SJCRH30 (cell line): ENCODE data around the gene FAM120B. TPM values are rescaled to one million over a fixed set of nuclear protein-coding genes. Genes with fewer than 3 reads are reported as not detected.
A peak's percentile ranks its signal among the peaks of the same experiment; 100 is the strongest.

Experiments
- DNase-seq, 2 experiments: peaks; one replicate each; pipeline ENCODE4 v3.0.0-alpha.2; 2015 to 2020
- H3K27ac ChIP-seq: fragments of 250-450 bp; sonication (Bioruptor Pico); 2 replicates; pipeline ENCODE4 v1.5.1; 2020; ENCODE audit warnings: mild to moderate bottlenecking, moderate library complexity
- H3K27me3 ChIP-seq: fragments of 250-450 bp; sonication (Bioruptor Pico); 2 replicates; pipeline ENCODE4 v1.5.1; 2020; ENCODE audit warnings: mild to moderate bottlenecking, moderate library complexity
- H3K36me3 ChIP-seq: fragments of 250-450 bp; sonication (Bioruptor Pico); 2 replicates; pipeline ENCODE4 v1.5.1; 2020; ENCODE audit warnings: mild to moderate bottlenecking, moderate library complexity
- H3K4me1 ChIP-seq: fragments of 250-450 bp; sonication (Bioruptor Pico); 2 replicates; pipeline ENCODE4 v1.5.1; 2020; ENCODE audit warnings: mild to moderate bottlenecking, moderate library complexity
- H3K4me3 ChIP-seq: fragments of 250-450 bp; sonication (Bioruptor Pico); 2 replicates; pipeline ENCODE4 v1.5.1; 2020; ENCODE audit warnings: mild to moderate bottlenecking, moderate library complexity
- H3K9me3 ChIP-seq: fragments of 250-450 bp; sonication (Bioruptor Pico); replicated peaks from 2 replicates; pipeline ENCODE4 v1.5.1; 2020; ENCODE audit warnings: mild to moderate bottlenecking, moderate library complexity
- total RNA-seq: library from RNA; depleted of rRNA; stranded (reverse); fragments of >200 nt; shearing (Covaris generic); gene quantifications from 2 replicates; pipeline ENCODE4 v1.2.3, GENCODE V29; 2014

FAM120B gene
- total RNA-seq, 1 experiment from 2014 or later = 21.4 TPM

- no peak overlapping the region for H3K27ac ChIP-seq
- peaks cover 26% of the 10 kb centered on the region for H3K4me1 ChIP-seq
- peaks cover 7% of the 10 kb centered on the region; the same call in 1 of the 2 replicates for H3K9me3 ChIP-seq
- DNase-seq = no peak
- H3K27me3 ChIP-seq = no peaks in the 10 kb centered on the region
- no peaks in the 10 kb centered on the region for H3K36me3 ChIP-seq
- no peak overlapping the region for H3K4me3 ChIP-seq
Measured at GRCh38 chr6:170439366-170440361, 133.1 kb downstream of the FAM120B start.

- H3K36me3 ChIP-seq = no peaks in the 10 kb centered on the region
- DNase-seq = no peak
- no peaks in the 10 kb centered on the region for H3K27me3 ChIP-seq
- peaks cover 7% of the 10 kb centered on the region; the same call in 1 of the 2 replicates for H3K9me3 ChIP-seq
- peaks cover 31% of the 10 kb centered on the region for H3K4me1 ChIP-seq
- H3K27ac ChIP-seq = no peak overlapping the region
- no peak overlapping the region for H3K4me3 ChIP-seq
Measured at GRCh38 chr6:170440437-170440836, 133.9 kb downstream of the FAM120B start.

- Histone ChIP-seq H3K4me1 (peaks cover 35% of the 10 kb centered on the region), H3K27ac (no peak overlapping the region), H3K4me3 (no peak overlapping the region), H3K9me3 (peaks cover 2% of the 10 kb centered on the region; the same call in 1 of the 2 replicates), H3K27me3 (no peaks in the 10 kb centered on the region), H3K36me3 (no peaks in the 10 kb centered on the region)
- no peak for DNase-seq
Measured at GRCh38 chr6:170441316-170441715, 134.8 kb downstream of the FAM120B start.

- no peaks in the 10 kb centered on the region for H3K27me3 ChIP-seq
- peaks cover 30% of the 10 kb centered on the region for H3K4me1 ChIP-seq
- DNase-seq = no peak
- no peaks in the 10 kb centered on the region for H3K9me3 ChIP-seq
- no peak overlapping the region for H3K4me3 ChIP-seq
- no peak overlapping the region for H3K27ac ChIP-seq
- no peaks in the 10 kb centered on the region for H3K36me3 ChIP-seq
Measured at GRCh38 chr6:170442596-170442995, 136.0 kb downstream of the FAM120B start.

- no peaks in the 10 kb centered on the region for H3K27me3 ChIP-seq
- no peak overlapping the region for H3K27ac ChIP-seq
- no peaks in the 10 kb centered on the region for H3K36me3 ChIP-seq
- DNase-seq = no peak
- H3K4me1 ChIP-seq = peaks cover 24% of the 10 kb centered on the region
- H3K4me3 ChIP-seq = no peak overlapping the region
- no peaks in the 10 kb centered on the region for H3K9me3 ChIP-seq
Measured at GRCh38 chr6:170443151-170443662, 136.6 kb downstream of the FAM120B start.

GRCh38 chr6:170444056-170444591 is 137.6 kb downstream of the FAM120B start:
- no peak for DNase-seq
- H3K27ac ChIP-seq = no peak overlapping the region
- H3K9me3 ChIP-seq = no peaks in the 10 kb centered on the region
- H3K36me3 ChIP-seq = no peaks in the 10 kb centered on the region
- no peak overlapping the region for H3K4me3 ChIP-seq
- peaks cover 21% of the 10 kb centered on the region for H3K4me1 ChIP-seq
- H3K27me3 ChIP-seq = no peaks in the 10 kb centered on the region

GRCh38 chr6:170444811-170445211 is 138.3 kb downstream of the FAM120B start:
- no peak for DNase-seq
- Histone ChIP-seq H3K27ac (no peak overlapping the region), H3K4me1 (peaks cover 14% of the 10 kb centered on the region), H3K4me3 (peak overlapping the region; percentile 13; the same call in 1 of the 2 replicates), H3K36me3 (no peaks in the 10 kb centered on the region), H3K9me3 (no peaks in the 10 kb centered on the region), H3K27me3 (no peaks in the 10 kb centered on the region)

- H3K27me3 ChIP-seq = no peaks in the 10 kb centered on the region
- H3K9me3 ChIP-seq = no peaks in the 10 kb centered on the region
- peak overlapping the region; percentile 13; the same call in 1 of the 2 replicates for H3K4me3 ChIP-seq
- no peaks in the 10 kb centered on the region for H3K36me3 ChIP-seq
- H3K4me1 ChIP-seq = peaks cover 10% of the 10 kb centered on the region; the same call in 1 of the 2 replicates
- DNase-seq = peak; percentile 34 to 50
- H3K27ac ChIP-seq = no peak overlapping the region
Measured at GRCh38 chr6:170445487-170445886, 138.9 kb downstream of the FAM120B start.

GRCh38 chr6:170445971-170446370 is 139.4 kb downstream of the FAM120B start:
- H3K9me3 ChIP-seq = no peaks in the 10 kb centered on the region
- no peaks in the 10 kb centered on the region for H3K27me3 ChIP-seq
- H3K4me3 ChIP-seq = peak overlapping the region; percentile 13; the same call in 1 of the 2 replicates
- DNase-seq = no peak
- H3K27ac ChIP-seq = no peak overlapping the region
- H3K4me1 ChIP-seq = peaks cover 10% of the 10 kb centered on the region; the same call in 1 of the 2 replicates
- H3K36me3 ChIP-seq = no peaks in the 10 kb centered on the region

- Histone ChIP-seq H3K4me1 (peaks cover 10% of the 10 kb centered on the region; the same call in 1 of the 2 replicates), H3K4me3 (no peak overlapping the region), H3K27ac (no peak overlapping the region), H3K9me3 (no peaks in the 10 kb centered on the region), H3K27me3 (no peaks in the 10 kb centered on the region), H3K36me3 (no peaks in the 10 kb centered on the region)
- DNase-seq = no peak
Measured at GRCh38 chr6:170446841-170447560, 140.4 kb downstream of the FAM120B start.

- no peaks in the 10 kb centered on the region for H3K36me3 ChIP-seq
- no peaks in the 10 kb centered on the region for H3K9me3 ChIP-seq
- H3K27me3 ChIP-seq = no peaks in the 10 kb centered on the region
- no peak overlapping the region for H3K27ac ChIP-seq
- no peak for DNase-seq
- no peak overlapping the region for H3K4me3 ChIP-seq
- H3K4me1 ChIP-seq = peaks cover 10% of the 10 kb centered on the region; the same call in 1 of the 2 replicates
Measured at GRCh38 chr6:170447561-170447930, 141.0 kb downstream of the FAM120B start.

- no peak overlapping the region for H3K4me3 ChIP-seq
- no peaks in the 10 kb centered on the region for H3K36me3 ChIP-seq
- peaks cover 10% of the 10 kb centered on the region; the same call in 1 of the 2 replicates for H3K4me1 ChIP-seq
- no peaks in the 10 kb centered on the region for H3K27me3 ChIP-seq
- no peak for DNase-seq
- H3K27ac ChIP-seq = no peak overlapping the region
- H3K9me3 ChIP-seq = no peaks in the 10 kb centered on the region
Measured at GRCh38 chr6:170448317-170448716, 141.8 kb downstream of the FAM120B start.

- no peaks in the 10 kb centered on the region for H3K36me3 ChIP-seq
- DNase-seq = no peak
- no peak overlapping the region for H3K27ac ChIP-seq
- H3K4me1 ChIP-seq = peaks cover 10% of the 10 kb centered on the region; the same call in 1 of the 2 replicates
- no peaks in the 10 kb centered on the region for H3K27me3 ChIP-seq
- no peak overlapping the region for H3K4me3 ChIP-seq
- H3K9me3 ChIP-seq = no peaks in the 10 kb centered on the region
Measured at GRCh38 chr6:170448751-170449630, 142.4 kb downstream of the FAM120B start.
